ENCODE results near the gene ENSA.
"Not testable (repeated sequence)": the region's sequence is repeated elsewhere in the genome, so short reads cannot be mapped to it uniquely, and the experiment has no call there.

GRCh38 chr1:150634839-150635622 lies 5.6 kb upstream of the ENSA start:
- TF ChIP-seq CTCF (IDR thresholded peaks at IDR 0.05); POLR2A (IDR thresholded peaks at IDR 0.05; ENCODE audit: low read depth): not testable (repeated sequence)

Data from esophagus muscularis mucosa (tissue), 3 donors.